T-helper 17 cell (primary cell): Measurements from ENCODE around the gene PCDHB14. TPM values are rescaled to one million over a fixed set of nuclear protein-coding genes. Genes with fewer than 3 reads are reported as not detected.
"Not testable (repeated sequence)": the region's sequence is repeated elsewhere in the genome, so short reads cannot be mapped to it uniquely, and the experiment has no call there.

Experiments used
- ATAC-seq: fragments of 150-1000 bp; cut with Tn5 transposase; 2 replicates; pipeline ENCODE4 v1.10.0; 2021; ENCODE audit warnings: mild to moderate bottlenecking, moderate library complexity
- DNase-seq, 3 donors: peaks; one replicate each; pipeline versions ENCODE4 v3.0.0 to v3.0.0-alpha.2; 2020 to 2021
- H3K9me3 ChIP-seq: one replicate; pipeline ENCODE4 v1.7.0; 2013; ENCODE audit warnings: low read length, mild to moderate bottlenecking; ENCODE audit not compliant: control insufficient read depth, poor library complexity, severe bottlenecking
- H3K27ac Mint-ChIP-seq: one replicate; pipeline ENCODE4 v1.8.0; 2022; ENCODE audit warnings: mild to moderate bottlenecking, moderate library complexity, mixed read lengths
- H3K27me3 Mint-ChIP-seq: one replicate; pipeline ENCODE4 v1.8.0; 2022; ENCODE audit warnings: mixed read lengths
- H3K36me3 Mint-ChIP-seq: one replicate; pipeline ENCODE4 v1.8.0; 2022; ENCODE audit warnings: low read depth, mixed read lengths
- H3K4me1 Mint-ChIP-seq: one replicate; pipeline ENCODE4 v1.8.0; 2022; ENCODE audit warnings: mild to moderate bottlenecking, mixed read lengths
- H3K4me3 Mint-ChIP-seq: one replicate; pipeline ENCODE4 v1.8.0; 2022; ENCODE audit warnings: mild to moderate bottlenecking, moderate library complexity, mixed read lengths
- total RNA-seq, 4 donors: library from RNA in 2 of 4; stranded (reverse) in 2 of 4; gene quantifications; one replicate each; pipeline ENCODE4 v1.2.3 and lab custom pipeline; 2022 to 2026

PCDHB14 gene
- total RNA-seq, 2 donors from 2014 or later: not detected

GRCh38 chr5:141192110-141192725, 30.9 kb upstream of the PCDHB14 start, which contains the start of gene PCDHB10:
TSS of gene PCDHB10 (plus strand) at chr5:141192353. CDS start at chr5:141192553, 200 bp downstream.
- Mint-ChIP-seq H3K27me3 (peaks cover 32% of the 10 kb centered on the region), H3K4me1 (peaks cover under 1% of the 10 kb centered on the region), H3K36me3 (peaks cover 2% of the 10 kb centered on the region), H3K27ac (no peak within 1 kb of the TSS), H3K4me3 (no peak within 1 kb of the TSS)
- no peaks in the 10 kb centered on the region for H3K9me3 ChIP-seq
- DNase-seq (peak in 1 of 3 donors; percentile 13), ATAC-seq (no peak)

- H3K36me3 Mint-ChIP-seq, H3K4me1 Mint-ChIP-seq, H3K4me3 Mint-ChIP-seq, H3K9me3 ChIP-seq, ATAC-seq, DNase-seq, H3K27ac Mint-ChIP-seq: not testable (repeated sequence)
- H3K27me3 Mint-ChIP-seq: peaks cover 18% of the 10 kb centered on the region
These were observed 28.8 kb upstream of the PCDHB14 start for GRCh38 chr5:141194332-141194731.

GRCh38 chr5:141196363-141196762, 26.8 kb upstream of the PCDHB14 start:
- Mint-ChIP-seq H3K27me3 (peaks cover 27% of the 10 kb centered on the region), H3K4me3 (no peak overlapping the region), H3K27ac (no peak overlapping the region), H3K4me1 (no peaks in the 10 kb centered on the region), H3K36me3 (no peaks in the 10 kb centered on the region)
- H3K9me3 ChIP-seq: no peaks in the 10 kb centered on the region
- ATAC-seq (no peak), DNase-seq (no peak)

GRCh38 chr5:141199359-141200235, 23.5 kb upstream of the PCDHB14 start, which contains the start of gene PCDHB11:
TSS of gene PCDHB11 (plus strand) at chr5:141199627. CDS start at chr5:141199775, 148 bp downstream.
- H3K9me3 ChIP-seq: no peaks in the 10 kb centered on the region
- ATAC-seq (no peak), DNase-seq (no peak)
- no peak within 1 kb of the TSS for H3K4me3 Mint-ChIP-seq
- no peak within 1 kb of the TSS for H3K27ac Mint-ChIP-seq
- H3K27me3 Mint-ChIP-seq: peaks cover 19% of the 10 kb centered on the region
- H3K4me1 Mint-ChIP-seq: no peaks in the 10 kb centered on the region
- H3K36me3 Mint-ChIP-seq: no peaks in the 10 kb centered on the region

- not testable (repeated sequence) for ATAC-seq, H3K27ac Mint-ChIP-seq, H3K4me3 Mint-ChIP-seq, DNase-seq, H3K9me3 ChIP-seq, H3K36me3 Mint-ChIP-seq, H3K4me1 Mint-ChIP-seq
- H3K27me3 Mint-ChIP-seq: peaks cover 19% of the 10 kb centered on the region
These were observed 22.0 kb upstream of the PCDHB14 start for GRCh38 chr5:141201126-141201525.

GRCh38 chr5:141201646-141202045, 21.5 kb upstream of the PCDHB14 start:
- H3K36me3 Mint-ChIP-seq, H3K4me1 Mint-ChIP-seq, H3K27ac Mint-ChIP-seq, ATAC-seq, DNase-seq, H3K4me3 Mint-ChIP-seq, H3K9me3 ChIP-seq: not testable (repeated sequence)
- H3K27me3 Mint-ChIP-seq: peaks cover 23% of the 10 kb centered on the region

GRCh38 chr5:141208478-141208877, 14.7 kb upstream of the PCDHB14 start, which contains the start of gene PCDHB12:
TSS of gene PCDHB12 (plus strand) at chr5:141208719. CDS start at chr5:141208908, 189 bp downstream.
- no peak for DNase-seq
- H3K4me1 Mint-ChIP-seq: peaks cover 2% of the 10 kb centered on the region
- no peaks in the 10 kb centered on the region for H3K9me3 ChIP-seq
- no peak within 1 kb of the TSS for H3K4me3 Mint-ChIP-seq
- peaks cover 59% of the 10 kb centered on the region for H3K27me3 Mint-ChIP-seq
- H3K36me3 Mint-ChIP-seq: peaks cover 5% of the 10 kb centered on the region
- ATAC-seq: no peak
- H3K27ac Mint-ChIP-seq: no peak within 1 kb of the TSS

GRCh38 chr5:141210281-141210680, 12.9 kb upstream of the PCDHB14 start:
- not testable (repeated sequence) for ATAC-seq

GRCh38 chr5:141210849-141211248, 12.3 kb upstream of the PCDHB14 start:
- not testable (repeated sequence) for H3K4me3 Mint-ChIP-seq, ATAC-seq, H3K36me3 Mint-ChIP-seq, DNase-seq, H3K9me3 ChIP-seq, H3K4me1 Mint-ChIP-seq, H3K27ac Mint-ChIP-seq
- peaks cover 70% of the 10 kb centered on the region for H3K27me3 Mint-ChIP-seq

More at GRCh38 chr5:141210281-141210680, 12.9 kb upstream of the PCDHB14 start:
- H3K27ac Mint-ChIP-seq, DNase-seq, H3K4me1 Mint-ChIP-seq, H3K4me3 Mint-ChIP-seq, H3K36me3 Mint-ChIP-seq, H3K9me3 ChIP-seq: not testable (repeated sequence)
- H3K27me3 Mint-ChIP-seq: peaks cover 70% of the 10 kb centered on the region

- H3K4me3 Mint-ChIP-seq, DNase-seq: not testable (repeated sequence)
These were observed 9.3 kb upstream of the PCDHB14 start, which contains the start of gene PCDHB13 for GRCh38 chr5:141213656-141214339. TSS of gene PCDHB13 (plus strand) at chr5:141213919. CDS start at chr5:141214124, 205 bp downstream.

GRCh38 chr5:141214583-141214982, 8.6 kb upstream of the PCDHB14 start:
- ATAC-seq, H3K4me1 Mint-ChIP-seq, H3K36me3 Mint-ChIP-seq, DNase-seq, H3K4me3 Mint-ChIP-seq, H3K9me3 ChIP-seq, H3K27ac Mint-ChIP-seq: not testable (repeated sequence)
- peaks cover 45% of the 10 kb centered on the region for H3K27me3 Mint-ChIP-seq

More at GRCh38 chr5:141213656-141214339, 9.3 kb upstream of the PCDHB14 start, which contains the start of gene PCDHB13:
- not testable (repeated sequence) for H3K4me1 Mint-ChIP-seq, H3K9me3 ChIP-seq, ATAC-seq, H3K36me3 Mint-ChIP-seq, H3K27ac Mint-ChIP-seq
- H3K27me3 Mint-ChIP-seq: peaks cover 52% of the 10 kb centered on the region

- not testable (repeated sequence) for ATAC-seq, H3K4me1 Mint-ChIP-seq, H3K4me3 Mint-ChIP-seq, H3K9me3 ChIP-seq, H3K27ac Mint-ChIP-seq, DNase-seq, H3K36me3 Mint-ChIP-seq
- H3K27me3 Mint-ChIP-seq: peaks cover 39% of the 10 kb centered on the region
These were observed 7.6 kb upstream of the PCDHB14 start for GRCh38 chr5:141215504-141215903.

- not testable (repeated sequence) for DNase-seq, H3K36me3 Mint-ChIP-seq, H3K27ac Mint-ChIP-seq, H3K4me1 Mint-ChIP-seq, H3K9me3 ChIP-seq, H3K4me3 Mint-ChIP-seq, ATAC-seq
- H3K27me3 Mint-ChIP-seq: peaks cover 41% of the 10 kb centered on the region
These were observed 7.1 kb upstream of the PCDHB14 start for GRCh38 chr5:141216035-141216434.
